Common myeloid progenitor, CD34-positive (primary cell): ENCODE data around the gene TSR3.
A peak's percentile ranks its signal among the peaks of the same experiment; 100 is the strongest.

ENCODE experiments used
- CTCF ChIA-PET: fragments of 350-600 bp; sonication (Branson Sonifier 250); formaldehyde crosslinking; loops from one replicate; lab custom pipeline; 2021; ENCODE audit warnings: antibody characterized with exemption; lab: Charles Lee
- POLR2A ChIA-PET: fragments of 350-600 bp; sonication (Branson Sonifier 250); formaldehyde crosslinking; loops from one replicate; lab custom pipeline; 2021; ENCODE audit warnings: antibody characterized with exemption; lab: Charles Lee
- DNase-seq, 3 donors: peaks; one replicate each; pipeline versions ENCODE4 v3.0.0 to v3.0.0-alpha.2; 2013
- H3K27ac ChIP-seq, 2 experiments: 1 replicate in 1 of 2; 2 replicates in 1 of 2; pipeline ENCODE4 v1.7.0; 2013; ENCODE audit warnings: inconsistent platforms in 2 of 2, low read length in 2 of 2, mild to moderate bottlenecking in 2 of 2, low read depth in 1 of 2, moderate library complexity in 1 of 2; ENCODE audit not compliant: severe bottlenecking in 2 of 2, insufficient read depth in 1 of 2, poor library complexity in 1 of 2
- H3K27me3 ChIP-seq, 5 experiments: replicated peaks in 2 of 5; 1 replicate in 3 of 5; 2 replicates in 2 of 5; pipeline versions ENCODE4 v1.6.1 to v1.7.0; 2013; ENCODE audit warnings: low read length in 4 of 5, mild to moderate bottlenecking in 2 of 5, moderate library complexity in 2 of 5, inconsistent platforms in 1 of 5; ENCODE audit not compliant: insufficient read depth in 5 of 5, control insufficient read depth in 4 of 5
- H3K36me3 ChIP-seq, 4 experiments: 1 replicate in 2 of 4; 2 replicates in 2 of 4; pipeline versions ENCODE4 v1.6.1 to v1.7.0; 2013; ENCODE audit warnings: low read length in 3 of 4, control low read depth in 1 of 4, mild to moderate bottlenecking in 1 of 4; ENCODE audit not compliant: control insufficient read depth in 4 of 4, insufficient read depth in 4 of 4
- H3K4me1 ChIP-seq, 4 experiments: 1 replicate in 3 of 4; 2 replicates in 1 of 4; pipeline versions ENCODE4 v1.6.1 to v1.7.1; 2013; ENCODE audit warnings: low read length in 3 of 4, mild to moderate bottlenecking in 3 of 4, control low read depth in 1 of 4, inconsistent platforms in 1 of 4, moderate library complexity in 1 of 4; ENCODE audit not compliant: control insufficient read depth in 4 of 4, insufficient read depth in 4 of 4; ENCODE audit errors: control extremely low read depth in 1 of 4
- H3K4me3 ChIP-seq, 7 experiments: 1 replicate in 4 of 7; 2 replicates in 3 of 7; pipeline versions ENCODE4 v1.5.1 to v1.7.0; 2013; ENCODE audit warnings: mild to moderate bottlenecking in 7 of 7, low read length in 6 of 7, moderate library complexity in 6 of 7, inconsistent platforms in 2 of 7, low read depth in 2 of 7, control low read depth in 1 of 7; ENCODE audit not compliant: insufficient read depth in 4 of 7, control insufficient read depth in 1 of 7; ENCODE audit errors: extremely low read depth in 1 of 7
- H3K9me3 ChIP-seq, 5 experiments: 1 replicate in 4 of 5; 2 replicates in 1 of 5; pipeline versions ENCODE4 v1.6.1 to v1.7.1; 2013; ENCODE audit warnings: low read length in 4 of 5, mild to moderate bottlenecking in 2 of 5, inconsistent platforms in 1 of 5, low read depth in 1 of 5, moderate library complexity in 1 of 5; ENCODE audit not compliant: control insufficient read depth in 4 of 5, insufficient read depth in 2 of 5; ENCODE audit errors: control extremely low read depth in 1 of 5
- WGBS: methylation state at CpG from one replicate; pipeline ENCODE4 v1.1.5; 2013; ENCODE audit not compliant: insufficient coverage; 5-methylcytosine and 5-hydroxymethylcytosine counted together

Gene TSR3

GRCh38 chr16:1333149-1333812 is 18.4 kb downstream of the TSR3 start, which contains the start of gene BAIAP3:
Gene BAIAP3 (plus strand): TSS chr16:1333645. CDS start chr16:1338550, 4,905 bp downstream.
- DNase-seq = peak in 1 of 3 donors; percentile 38
- Histone ChIP-seq H3K36me3 (no peaks in the 10 kb centered on the region), H3K4me3 (peak within 1 kb of the TSS in 5 of 7 experiments; percentile 17 to 70 (median 56)), H3K4me1 (peaks cover 0 to 59% (median 37%) of the 10 kb centered on the region in 4 experiments), H3K9me3 (peaks cover 0 to 4% (median 2%) of the 10 kb centered on the region in 5 experiments), H3K27me3 (peaks cover 0 to 72% (median 21%) of the 10 kb centered on the region in 5 experiments), H3K27ac (no peak within 1 kb of the TSS)
- WGBS = 4% methylated on average over 63 of the region's 83 CpGs
- ChIA-PET CTCF (interaction anchor here (0.9 to 1.6 kb wide), 2 partner anchors 9 to 17 kb away, joined by 4 to 6 read pairs; no protein-coding TSS in a partner anchor), POLR2A (interaction anchor here (1.6 kb wide), 1 partner anchor 9 kb away, joined by 5 read pairs; no protein-coding TSS in a partner anchor)

- no peaks in the 10 kb centered on the region for H3K36me3 ChIP-seq
- ChIA-PET POLR2A (interaction anchor here (1.6 kb wide), 1 partner anchor 10 kb away, joined by 5 read pairs; no protein-coding TSS in a partner anchor), CTCF (interaction anchor here (0.9 to 1.7 kb wide), 3 partner anchors 10 to 16 kb away, joined by 4 to 6 read pairs (median 5); no protein-coding TSS in a partner anchor)
- peak overlapping the region in 4 of 7 experiments; percentile 31 to 70 (median 62) for H3K4me3 ChIP-seq
- H3K27ac ChIP-seq = no peak overlapping the region
- no peak for DNase-seq
- 3% methylated on average over 23 of the region's 26 CpGs for WGBS
- H3K9me3 ChIP-seq = peaks cover 0 to 4% (median 2%) of the 10 kb centered on the region in 5 experiments
- H3K4me1 ChIP-seq = peaks cover 0 to 56% (median 35%) of the 10 kb centered on the region in 4 experiments
- H3K27me3 ChIP-seq = peaks cover 0 to 72% (median 21%) of the 10 kb centered on the region in 5 experiments
Measured at GRCh38 chr16:1332618-1333148, 19.0 kb downstream of the TSR3 start.

- 2% methylated on average over 18 of the region's 34 CpGs for WGBS
Measured at GRCh38 chr16:1331712-1332617, 19.7 kb downstream of the TSR3 start.

GRCh38 chr16:1330931-1331711 is 20.6 kb downstream of the TSR3 start:
- H3K27me3 ChIP-seq = peaks cover 0 to 62% (median 17%) of the 10 kb centered on the region in 5 experiments
- WGBS = 74% methylated on average over 15 of the region's 22 CpGs
- H3K36me3 ChIP-seq = peaks cover 0 to 3% (median 0%) of the 10 kb centered on the region in 4 experiments
- peaks cover 0 to 4% (median 2%) of the 10 kb centered on the region in 5 experiments for H3K9me3 ChIP-seq
- H3K4me3 ChIP-seq = peak overlapping the region in 6 of 7 experiments; percentile 3 to 70 (median 51)
- CTCF ChIA-PET = interaction anchor here (0.7 to 1.7 kb wide), 4 partner anchors 13 to 30 kb away, joined by 3 to 5 read pairs (median 4); no protein-coding TSS in a partner anchor
- H3K27ac ChIP-seq = no peak overlapping the region
- POLR2A ChIA-PET = no interaction called here
- DNase-seq = no peak
- peaks cover 0 to 50% (median 34%) of the 10 kb centered on the region in 4 experiments for H3K4me1 ChIP-seq

More at GRCh38 chr16:1331712-1332617, 19.7 kb downstream of the TSR3 start:
- peaks cover 0 to 3% (median 0%) of the 10 kb centered on the region in 4 experiments for H3K36me3 ChIP-seq
- H3K4me3 ChIP-seq = peak overlapping the region in 6 of 7 experiments; percentile 3 to 70 (median 51)
- H3K27ac ChIP-seq = no peak overlapping the region
- H3K9me3 ChIP-seq = peaks cover 0 to 4% (median 2%) of the 10 kb centered on the region in 5 experiments
- ChIA-PET CTCF (interaction anchor here (0.7 to 1.7 kb wide), 4 partner anchors 10 to 20 kb away, joined by 3 to 6 read pairs (median 4); no protein-coding TSS in a partner anchor), POLR2A (interaction anchor here (1.6 kb wide), 1 partner anchor 10 kb away, joined by 5 read pairs; no protein-coding TSS in a partner anchor)
- peaks cover 0 to 70% (median 21%) of the 10 kb centered on the region in 5 experiments for H3K27me3 ChIP-seq
- H3K4me1 ChIP-seq = peaks cover 0 to 53% (median 35%) of the 10 kb centered on the region in 4 experiments
- peak; percentile 78 to 93 (median 91) for DNase-seq

- 78% methylated on average over 16 of the region's 17 CpGs for WGBS
- H3K36me3 ChIP-seq = peaks cover 0 to 6% (median 2%) of the 10 kb centered on the region in 4 experiments
- no peak for DNase-seq
- ChIA-PET CTCF (interaction anchor here (0.9 to 1.3 kb wide), 3 partner anchors 14 to 30 kb away, joined by 3 to 4 read pairs (median 4); no protein-coding TSS in a partner anchor), POLR2A (no interaction called here)
- peaks cover 0 to 54% (median 17%) of the 10 kb centered on the region in 5 experiments for H3K27me3 ChIP-seq
- H3K27ac ChIP-seq = no peak overlapping the region
- H3K4me3 ChIP-seq = no peak overlapping the region
- peaks cover 0 to 4% (median 2%) of the 10 kb centered on the region in 5 experiments for H3K9me3 ChIP-seq
- peaks cover 0 to 44% (median 31%) of the 10 kb centered on the region in 4 experiments for H3K4me1 ChIP-seq
Measured at GRCh38 chr16:1330260-1330914, 21.3 kb downstream of the TSR3 start.
